MM.1S (cell line): ENCODE results near the gene KIAA1671.

ENCODE experiments used
- CTCF ChIP-seq: fragments of 300-600 bp; sonication (generic); IDR thresholded peaks from 2 replicates; pipeline ENCODE4 v1.5.1; 2016; ENCODE audit warnings: antibody characterized with exemption, low read length, mixed read lengths
- EZH2 ChIP-seq: fragments of 300-600 bp; sonication (generic); optimal IDR thresholded peaks from 2 replicates; pipeline ENCODE3; 2017; ENCODE audit warnings: low read depth, mild to moderate bottlenecking, antibody characterized with exemption, low read length, mixed read lengths
- EZH2phosphoT487 ChIP-seq: fragments of 300-600 bp; sonication (generic); IDR thresholded peaks from 2 replicates; pipeline ENCODE4 v1.6.1; 2018; ENCODE audit warnings: antibody characterized with exemption, low read length

GRCh38 chr22:24982301-24983056 is 30.0 kb downstream of the KIAA1671 start:
- TF ChIP-seq CTCF (no peak), EZH2 (no peak), EZH2phosphoT487 (no peak)
